GF-D8 (cell line): Measurements from ENCODE around the gene CLIC2.
"Not testable (repeated sequence)": the region's sequence is repeated elsewhere in the genome, so short reads cannot be mapped to it uniquely, and the experiment has no call there.

ENCODE experiments used
- DNase-seq: peaks from one replicate; lab custom pipeline; 2025; lab: John Stamatoyannopoulos, UW

CLIC2 gene

DNA sequence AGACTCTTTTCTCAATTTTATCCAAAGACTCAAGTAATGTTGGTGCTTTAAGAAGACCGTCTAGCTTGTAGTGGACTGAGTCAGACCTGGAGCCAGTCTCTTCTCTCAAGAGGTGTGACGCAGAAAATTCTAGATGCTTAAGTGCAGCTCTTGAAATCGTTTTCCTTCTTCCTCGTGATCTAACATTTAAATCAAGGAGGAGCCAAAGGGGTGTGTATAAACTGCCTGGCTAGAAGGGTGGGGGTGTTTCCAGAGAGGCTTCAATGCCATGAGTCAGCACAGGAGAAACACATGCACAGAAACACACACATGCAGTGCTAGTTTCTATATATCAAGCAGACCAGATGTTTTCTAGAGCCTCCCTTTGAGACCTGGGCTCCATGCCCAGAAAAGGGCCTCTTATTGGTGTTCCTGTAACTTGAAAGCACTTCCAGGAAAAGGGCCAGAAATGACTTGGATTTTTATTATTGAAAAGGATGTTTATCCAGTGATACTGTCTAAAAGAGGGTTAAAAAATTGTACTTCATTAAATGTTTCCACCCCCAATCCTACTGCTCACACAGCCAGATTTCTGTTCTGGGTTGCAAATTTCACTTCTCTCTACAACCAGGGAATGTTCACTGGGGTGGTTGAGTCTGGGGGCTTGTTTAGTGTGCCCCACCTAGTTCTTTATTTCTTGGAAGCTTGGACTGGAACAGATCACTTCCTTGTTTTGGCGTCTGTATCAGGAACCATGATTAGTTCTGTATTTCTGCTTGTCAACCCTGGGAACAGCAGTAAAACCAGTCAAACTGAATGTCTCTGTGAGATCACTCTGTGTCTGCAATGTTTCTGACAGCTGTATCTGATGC is at the start of gene CLIC2:
Gene CLIC2 (minus strand): TSS at position 129 of the 851 bp plus-strand sequence. CDS start 187 bp downstream, outside the sequence.
- DNase-seq = peak; percentile 77

DNA sequence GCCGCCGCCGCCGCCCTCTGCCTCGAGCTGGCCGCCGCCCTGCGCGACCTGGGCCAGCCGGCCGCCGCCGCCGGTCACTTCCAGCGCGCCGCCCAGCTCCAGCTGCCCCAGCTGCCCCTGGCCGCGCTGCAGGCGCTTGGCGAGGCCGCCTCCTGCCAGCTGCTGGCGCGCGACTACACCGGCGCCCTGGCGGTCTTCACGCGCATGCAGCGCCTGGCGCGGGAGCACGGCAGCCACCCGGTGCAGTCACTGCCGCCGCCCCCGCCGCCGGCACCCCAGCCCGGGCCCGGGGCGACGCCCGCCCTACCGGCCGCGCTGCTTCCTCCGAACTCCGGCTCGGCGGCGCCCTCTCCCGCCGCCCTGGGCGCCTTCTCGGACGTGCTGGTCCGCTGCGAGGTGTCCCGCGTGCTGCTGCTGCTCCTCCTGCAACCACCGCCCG is 48.1 kb upstream of the CLIC2 start:
- DNase-seq = not testable (repeated sequence)

DNA sequence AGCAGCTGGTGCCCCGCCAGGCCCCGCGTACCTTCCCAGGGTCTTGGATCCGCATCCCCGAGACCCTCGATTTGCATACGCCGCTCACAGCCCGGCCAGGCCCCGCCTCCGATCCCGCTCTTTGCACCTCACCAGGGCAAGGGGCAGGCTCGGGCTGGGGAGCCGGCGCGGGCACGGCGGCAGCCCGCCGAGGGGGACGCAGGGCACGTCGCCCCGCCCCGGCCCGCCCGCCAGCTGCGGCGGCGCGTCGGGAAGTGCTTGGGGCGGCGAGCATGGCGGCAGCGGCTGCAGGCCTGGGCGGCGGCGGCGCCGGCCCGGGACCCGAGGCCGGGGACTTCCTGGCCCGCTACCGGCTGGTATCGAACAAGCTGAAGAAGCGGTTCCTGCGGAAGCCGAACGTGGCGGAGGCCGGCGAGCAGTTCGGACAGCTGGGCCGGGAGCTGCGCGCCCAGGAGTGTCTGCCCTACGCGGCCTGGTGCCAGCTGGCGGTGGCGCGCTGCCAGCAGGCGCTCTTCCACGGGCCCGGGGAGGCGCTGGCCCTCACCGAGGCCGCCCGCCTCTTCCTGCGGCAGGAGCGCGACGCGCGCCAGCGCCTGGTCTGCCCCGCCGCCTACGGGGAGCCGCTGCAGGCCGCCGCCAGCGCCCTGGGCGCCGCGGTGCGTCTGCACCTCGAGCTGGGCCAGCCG is 47.6 kb upstream of the CLIC2 start, which contains the start of gene F8A2:
Gene F8A2 (plus strand): TSS at position 253 of the 686 bp plus-strand sequence. CDS start 20 bp downstream, at position 273.
- not testable (repeated sequence) for DNase-seq

DNA sequence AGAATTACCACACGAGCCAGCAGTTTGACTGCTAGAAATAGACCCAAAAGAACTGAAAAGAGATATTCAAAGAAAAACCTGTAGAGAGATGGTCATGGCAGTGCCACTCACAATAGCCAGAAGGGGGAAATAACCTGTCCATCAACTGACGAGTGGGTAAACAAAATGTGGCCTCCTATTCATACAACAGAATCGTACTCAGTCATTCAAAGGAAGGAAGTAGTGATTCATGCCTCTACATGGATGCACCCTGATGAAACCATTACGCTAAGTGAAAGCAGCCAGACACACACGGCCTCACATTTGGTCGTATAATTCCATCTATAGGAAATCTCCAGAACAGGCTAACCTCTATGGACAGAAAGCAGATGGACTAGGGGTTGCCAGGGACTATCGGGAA is 45.4 kb upstream of the CLIC2 start:
- DNase-seq = not testable (repeated sequence)

DNA sequence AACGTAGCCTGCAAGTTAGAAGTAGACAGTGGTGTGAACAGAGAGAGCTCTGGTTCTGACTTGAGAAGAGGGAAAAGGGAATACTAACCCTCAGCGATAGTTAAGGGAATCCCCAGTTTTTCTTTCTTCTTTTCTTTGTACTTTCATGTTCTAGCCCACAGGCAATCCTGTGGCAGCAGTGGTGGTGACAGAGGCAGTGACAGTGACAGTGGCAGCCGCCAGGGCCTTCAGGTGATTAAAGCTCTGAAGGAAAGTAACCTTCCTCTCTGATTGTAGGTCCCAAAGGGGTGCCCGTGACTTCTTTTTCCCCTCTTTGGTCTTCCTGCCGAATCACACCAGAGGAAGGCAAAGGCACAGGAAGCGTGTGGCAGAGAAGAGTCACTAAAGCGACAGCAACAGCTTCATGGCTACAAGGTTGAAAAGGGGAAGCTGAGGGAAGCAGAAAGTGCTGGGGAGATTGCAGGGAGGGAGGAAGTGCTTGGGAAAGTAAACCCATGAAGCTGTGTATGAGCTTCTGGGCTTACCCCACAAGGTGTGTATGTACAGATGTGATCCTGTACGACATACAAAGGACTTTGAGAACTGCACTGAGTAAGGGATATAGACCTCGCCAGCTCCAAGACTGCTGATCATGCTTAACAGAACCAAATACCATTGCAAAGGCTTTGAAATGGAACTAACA is 39.5 kb upstream of the CLIC2 start:
- not testable (repeated sequence) for DNase-seq

DNA sequence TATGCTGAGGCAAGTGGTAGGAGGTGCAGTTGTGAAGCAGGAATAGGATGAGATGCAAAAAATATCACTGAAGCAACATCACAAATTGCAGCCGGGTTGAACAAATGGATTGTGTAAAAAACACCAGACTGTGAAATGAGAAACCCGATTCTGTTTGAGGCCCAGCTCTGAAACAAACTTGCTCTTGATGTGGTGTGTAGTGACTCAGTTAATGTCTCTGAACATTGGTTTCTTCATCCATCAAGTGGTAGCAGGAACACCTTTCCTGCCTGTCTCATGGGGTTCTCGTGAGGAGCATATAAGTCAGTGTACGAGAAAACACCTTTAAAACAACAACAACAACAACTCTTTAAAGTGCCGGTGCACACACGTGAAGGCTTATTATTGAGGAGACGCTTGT is 29.3 kb upstream of the CLIC2 start:
- DNase-seq = not testable (repeated sequence)

DNA sequence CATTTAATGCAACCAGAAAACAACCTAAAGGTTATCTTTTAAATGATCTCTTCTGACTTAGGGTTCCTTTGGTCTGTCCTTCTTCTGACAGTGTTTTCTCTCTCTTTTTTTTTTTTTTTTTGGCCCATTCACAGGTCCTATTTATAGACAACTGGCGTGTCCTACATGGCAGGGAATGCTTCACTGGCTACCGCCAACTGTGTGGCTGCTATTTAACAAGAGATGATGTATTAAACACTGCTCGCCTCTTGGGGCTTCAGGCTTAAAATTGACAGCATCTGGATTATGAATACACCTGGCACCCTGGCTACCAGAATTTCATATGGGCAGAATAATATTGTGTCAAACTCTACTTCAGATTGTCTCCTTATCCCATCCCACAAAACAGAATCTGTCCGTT is 15.0 kb upstream of the CLIC2 start:
- DNase-seq = not testable (repeated sequence)

DNA sequence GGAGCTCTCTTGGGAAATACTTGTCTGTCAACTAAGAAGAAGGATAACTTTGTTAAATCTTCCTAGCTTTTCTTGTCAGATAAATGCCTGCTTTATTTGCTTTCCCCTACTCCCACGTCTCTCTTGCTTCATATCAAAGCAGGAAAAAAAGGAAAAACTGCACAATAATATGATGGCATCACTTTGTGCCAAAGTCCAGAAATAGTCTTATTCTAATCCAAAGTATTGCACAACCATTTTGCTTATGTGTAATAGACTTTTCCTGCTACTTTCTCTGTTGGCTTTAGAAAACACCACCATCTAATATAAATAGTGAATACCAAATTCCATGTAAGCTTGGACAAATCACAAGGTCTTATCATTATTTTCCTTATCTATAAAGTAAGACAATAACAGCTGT is 11.3 kb upstream of the CLIC2 start:
- not testable (repeated sequence) for DNase-seq

DNA sequence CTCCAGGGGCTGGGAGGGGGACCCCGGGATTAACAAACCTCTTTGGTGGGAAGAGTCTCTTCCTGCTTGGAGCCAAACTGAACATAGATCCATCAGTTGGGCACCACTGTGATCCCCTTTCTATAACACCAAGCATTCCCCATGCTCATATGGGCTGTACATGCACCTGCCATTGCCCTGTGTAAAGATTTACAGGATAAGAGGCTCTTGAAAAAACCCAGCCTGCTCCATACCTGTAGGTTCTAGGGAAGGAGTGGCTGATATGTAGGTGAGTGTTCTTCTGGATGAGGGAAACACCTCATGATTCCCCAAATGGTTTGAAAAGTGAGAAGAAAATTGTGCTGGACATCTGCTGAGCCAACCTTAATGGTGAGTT is 911 bp upstream of the CLIC2 start:
- DNase-seq = not testable (repeated sequence)

DNA sequence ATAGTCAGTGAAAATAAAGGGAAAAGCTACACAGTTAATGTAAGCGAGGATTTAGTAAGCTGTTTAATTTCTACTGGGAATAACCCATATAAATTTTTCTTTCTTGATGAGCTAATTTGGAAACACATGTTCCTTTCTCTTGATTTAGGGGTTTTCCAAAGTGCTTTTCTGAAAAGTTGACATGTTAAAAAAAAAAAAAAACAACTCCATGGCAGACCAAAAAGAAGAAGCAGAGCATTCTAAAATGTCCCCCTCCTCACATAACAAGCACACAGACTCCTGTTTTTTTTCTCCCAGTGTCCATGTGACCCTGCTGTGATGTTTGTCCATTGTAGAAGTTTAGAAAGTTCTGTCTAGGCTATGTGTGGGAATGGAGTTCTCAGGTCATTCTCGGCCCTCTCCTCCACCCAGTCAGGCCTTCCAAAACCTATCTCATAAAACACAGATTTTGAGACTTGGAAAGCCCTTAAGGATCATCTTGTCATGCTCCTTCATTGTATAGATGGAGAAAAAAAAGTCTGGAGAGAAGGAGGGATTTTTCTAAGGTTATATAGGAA is 792 bp downstream of the CLIC2 start:
- DNase-seq = no peak

DNA sequence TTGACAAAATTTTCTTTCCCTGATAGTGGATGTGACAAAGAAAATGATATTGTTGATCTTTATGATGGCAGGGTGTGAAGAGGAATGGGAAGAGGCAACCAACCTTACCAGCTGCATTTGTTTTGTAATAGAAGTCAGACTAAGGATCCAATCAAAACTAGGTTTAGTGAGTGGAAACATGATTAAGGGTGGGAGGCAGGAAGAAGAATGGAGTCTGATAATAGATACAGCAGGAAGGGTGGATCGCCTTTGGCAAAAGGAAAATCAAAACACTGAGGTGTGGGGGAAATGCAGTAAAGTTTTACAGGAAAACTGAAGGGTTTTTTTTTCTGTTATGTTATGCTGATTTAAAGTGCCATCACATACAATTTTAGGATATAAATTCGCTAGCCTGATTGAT is 3.4 kb downstream of the CLIC2 start:
- no peak for DNase-seq

DNA sequence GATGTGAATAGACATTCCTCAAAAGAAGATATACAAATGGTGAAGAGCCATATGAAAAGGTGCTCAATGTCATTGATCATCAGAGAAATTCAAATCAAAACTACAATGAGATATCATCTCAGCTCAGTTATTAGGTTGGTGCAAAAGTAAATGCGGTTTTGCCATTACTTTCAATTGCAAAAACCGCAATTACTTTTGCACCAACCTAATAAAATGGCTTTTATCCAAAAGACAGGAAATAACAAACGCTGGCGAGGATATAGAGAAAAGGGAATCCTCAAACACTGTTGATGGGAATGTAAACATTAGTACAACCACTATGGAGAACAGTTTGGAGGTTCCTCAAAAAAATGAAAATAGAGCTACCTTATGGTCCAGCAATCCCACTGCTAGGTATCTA is 5.1 kb downstream of the CLIC2 start:
- no peak for DNase-seq

DNA sequence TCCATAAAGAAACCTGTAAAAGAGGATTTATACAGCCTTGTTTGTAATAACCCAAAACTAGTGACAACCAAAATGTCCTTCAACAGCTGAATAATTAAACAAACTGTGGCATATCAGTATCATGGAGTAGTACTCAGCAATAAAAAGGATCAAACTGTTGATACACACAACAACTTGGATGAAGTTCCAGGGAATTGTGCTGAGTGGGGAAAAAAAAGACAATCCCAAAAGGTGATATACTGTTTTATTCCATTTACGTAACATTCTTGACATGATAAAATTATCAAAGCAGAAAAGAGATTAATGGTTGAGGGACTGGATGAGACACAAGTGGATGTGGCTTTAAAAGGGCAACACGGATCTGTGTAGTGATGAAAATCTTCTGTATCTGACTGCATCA is 7.8 kb downstream of the CLIC2 start:
- no peak for DNase-seq

DNA sequence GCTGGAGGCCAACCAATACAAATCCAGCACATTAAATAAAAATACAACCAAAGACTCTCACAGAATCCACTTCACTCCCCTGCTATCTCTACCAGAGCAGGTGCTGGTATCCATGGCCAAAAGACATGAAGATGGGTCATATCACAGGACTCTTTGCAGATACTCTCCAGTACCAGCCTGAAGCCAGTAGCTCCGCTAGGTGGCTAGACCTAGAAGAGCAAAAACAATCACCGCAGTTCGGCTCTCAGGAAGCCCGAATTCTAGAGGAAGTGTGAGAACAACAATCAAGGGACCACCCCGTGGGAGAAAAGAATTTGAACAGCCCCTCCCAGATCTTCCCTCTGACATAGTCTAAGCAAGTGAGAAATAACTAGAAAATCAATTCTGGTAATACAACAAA is 20.2 kb downstream of the CLIC2 start:
- no peak for DNase-seq

DNA sequence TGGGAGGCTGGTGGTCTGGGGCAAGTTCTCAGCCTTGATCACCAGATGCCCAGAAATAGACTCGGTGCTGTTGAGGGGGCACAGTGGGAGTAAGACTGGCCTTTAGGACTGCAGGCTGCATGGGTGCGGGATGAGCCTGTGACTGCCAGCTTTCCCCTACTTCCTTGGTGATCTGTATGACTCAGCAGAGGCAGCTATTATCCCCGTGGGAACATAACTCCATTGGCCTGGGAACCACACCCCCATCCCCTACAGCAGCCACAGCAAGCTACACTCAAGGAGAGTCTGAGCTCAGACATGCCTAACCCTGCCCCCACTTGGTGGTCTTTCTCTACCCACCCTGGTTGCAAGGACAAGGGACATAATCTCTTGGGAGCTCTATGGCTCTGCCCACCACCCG is 20.6 kb downstream of the CLIC2 start:
- DNase-seq = no peak

DNA sequence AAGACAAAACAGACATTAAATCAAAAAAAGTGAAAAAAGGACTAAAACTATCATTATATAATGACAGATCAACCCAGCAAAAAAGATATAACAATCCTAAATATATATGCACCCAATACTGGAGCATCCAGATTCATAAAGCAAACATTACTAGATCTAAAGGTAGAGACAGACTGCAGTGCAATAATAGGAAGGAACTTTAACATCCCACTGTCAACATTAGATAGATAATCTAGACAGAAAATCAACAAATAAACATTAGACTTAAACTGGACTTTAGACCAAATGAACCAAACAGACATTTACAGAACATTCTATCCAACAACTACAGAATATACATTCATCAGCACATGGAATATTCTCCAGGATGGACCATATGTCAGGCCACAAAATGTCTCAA is 40.6 kb downstream of the CLIC2 start:
- no peak for DNase-seq

DNA sequence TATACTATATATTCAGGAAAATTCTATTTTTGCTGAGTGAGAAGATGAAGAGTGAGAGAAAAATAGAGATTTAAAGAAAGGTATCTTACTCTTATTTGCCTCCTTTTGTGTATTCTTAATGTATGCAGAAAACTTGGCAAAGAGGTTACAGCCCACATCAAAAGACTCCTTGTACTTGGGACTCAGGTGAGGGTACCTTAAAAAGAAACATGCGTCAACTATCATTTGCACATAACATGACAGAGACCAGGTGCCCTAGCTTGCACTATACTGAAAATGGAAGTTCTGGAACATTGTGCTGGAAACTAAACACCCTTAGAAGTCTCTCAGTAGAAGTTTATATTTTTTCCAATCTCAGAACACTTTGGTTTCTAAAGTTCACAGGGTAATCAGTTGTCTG is 54.5 kb downstream of the CLIC2 start:
- DNase-seq = no peak

DNA sequence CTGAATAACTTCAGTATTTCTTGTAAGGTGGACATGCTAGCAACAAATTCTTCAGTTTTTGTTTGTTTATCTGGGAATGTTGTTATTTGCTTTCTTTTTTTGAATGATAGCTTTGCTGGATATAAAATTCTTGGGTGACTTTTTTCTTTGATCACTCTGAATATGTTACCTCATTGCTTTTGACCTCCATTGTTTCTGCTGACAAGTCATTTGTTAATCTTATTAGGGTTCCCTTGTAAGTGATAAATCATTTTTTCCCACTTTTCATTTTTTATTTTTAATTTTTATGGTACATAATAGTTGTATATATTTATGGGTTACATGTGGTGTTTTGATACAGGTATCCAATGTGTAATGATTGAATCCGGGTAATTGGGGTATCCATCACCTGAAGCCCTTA is 63.4 kb downstream of the CLIC2 start:
- DNase-seq = no peak

DNA sequence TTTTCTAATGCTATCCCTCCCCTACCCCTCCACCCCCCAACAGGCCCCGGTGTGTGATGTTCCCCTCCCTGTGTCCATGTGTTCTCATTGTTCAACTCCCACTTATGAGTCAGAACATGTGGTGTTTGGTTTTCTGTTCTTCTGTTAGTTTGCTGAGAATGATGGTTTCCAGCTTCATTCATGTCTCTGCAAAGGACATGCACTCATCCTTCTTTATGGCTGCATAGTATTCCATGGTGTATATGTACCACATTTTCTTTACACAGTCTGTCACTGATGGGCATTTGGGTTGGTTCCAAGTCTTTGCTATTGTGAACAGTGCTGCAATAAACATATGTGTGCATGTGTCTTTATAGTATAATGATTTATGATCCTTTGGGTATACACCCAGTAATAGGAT is 66.4 kb downstream of the CLIC2 start:
- not testable (repeated sequence) for DNase-seq

DNA sequence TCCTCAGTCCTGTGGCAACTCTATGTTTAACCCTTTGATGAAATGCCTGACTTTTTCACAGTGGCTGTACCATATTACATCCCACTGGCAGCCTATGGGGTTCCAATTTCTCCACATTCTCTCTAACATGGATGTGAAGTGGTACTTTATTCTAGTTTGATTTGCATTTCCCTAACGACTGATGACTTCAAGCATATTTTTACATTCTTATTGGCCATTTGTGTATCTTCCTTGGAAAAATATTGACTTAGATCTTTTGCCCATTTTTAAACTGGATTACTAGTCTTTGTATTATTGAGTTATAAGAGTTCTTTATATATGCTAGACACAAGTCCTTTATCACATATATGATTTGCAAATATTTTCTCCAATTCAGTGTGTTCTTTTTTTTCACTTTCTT is 68.0 kb downstream of the CLIC2 start:
- no peak for DNase-seq

DNA sequence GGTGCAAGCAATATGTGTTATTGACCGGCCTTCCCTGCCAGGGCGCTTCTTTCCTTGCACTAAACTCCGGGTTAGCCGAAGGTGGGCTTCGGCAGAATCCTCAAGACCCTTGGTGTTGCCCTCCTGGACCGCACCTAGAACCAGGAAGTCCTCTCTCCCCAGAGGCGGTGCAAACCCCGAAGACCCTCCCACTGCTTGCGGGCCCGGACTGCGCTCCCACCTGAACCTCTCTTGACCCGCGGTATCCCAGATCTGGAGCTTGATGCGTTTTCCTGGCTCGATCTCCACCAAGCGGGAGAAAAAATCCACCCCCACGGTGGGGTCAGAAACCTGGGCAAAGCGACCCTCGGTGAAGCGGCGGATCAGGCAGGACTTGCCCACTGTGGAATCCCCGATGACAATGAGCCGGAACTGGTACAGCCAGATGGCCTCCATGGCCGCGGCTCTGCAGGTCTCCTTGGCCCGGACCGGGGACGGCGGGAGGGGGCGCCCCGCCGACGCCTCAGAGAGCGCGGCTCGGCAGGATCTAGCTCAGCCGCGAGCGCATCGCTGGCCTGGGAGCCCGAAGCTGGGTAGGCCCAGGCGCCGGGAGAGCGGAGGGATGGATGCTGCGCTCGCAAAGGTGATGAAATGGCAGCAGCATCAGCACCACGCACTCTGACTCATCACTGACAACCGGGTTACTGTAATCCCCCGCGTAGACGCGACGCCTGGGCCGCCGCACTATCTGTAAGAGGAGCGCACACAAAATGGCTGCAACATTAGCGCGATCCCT is 70.4 kb downstream of the CLIC2 start, which contains the start of gene RAB39B:
Gene RAB39B (minus strand): TSS at position 638 of the 775 bp plus-strand sequence. CDS start 203 bp downstream, at position 435.
- no peak for DNase-seq
